ENCODE measurements around the gene IRX5. TPM values are rescaled to one million over a fixed set of nuclear protein-coding genes. Genes with fewer than 3 reads are reported as not detected.

IRX5 gene
- total and polyA plus RNA-seq, 2 of the 8 experiments (the other 6 are each of a cell fraction or from before 2014, with no cell fraction given), result 0.48 to 0.56 TPM

DNA sequence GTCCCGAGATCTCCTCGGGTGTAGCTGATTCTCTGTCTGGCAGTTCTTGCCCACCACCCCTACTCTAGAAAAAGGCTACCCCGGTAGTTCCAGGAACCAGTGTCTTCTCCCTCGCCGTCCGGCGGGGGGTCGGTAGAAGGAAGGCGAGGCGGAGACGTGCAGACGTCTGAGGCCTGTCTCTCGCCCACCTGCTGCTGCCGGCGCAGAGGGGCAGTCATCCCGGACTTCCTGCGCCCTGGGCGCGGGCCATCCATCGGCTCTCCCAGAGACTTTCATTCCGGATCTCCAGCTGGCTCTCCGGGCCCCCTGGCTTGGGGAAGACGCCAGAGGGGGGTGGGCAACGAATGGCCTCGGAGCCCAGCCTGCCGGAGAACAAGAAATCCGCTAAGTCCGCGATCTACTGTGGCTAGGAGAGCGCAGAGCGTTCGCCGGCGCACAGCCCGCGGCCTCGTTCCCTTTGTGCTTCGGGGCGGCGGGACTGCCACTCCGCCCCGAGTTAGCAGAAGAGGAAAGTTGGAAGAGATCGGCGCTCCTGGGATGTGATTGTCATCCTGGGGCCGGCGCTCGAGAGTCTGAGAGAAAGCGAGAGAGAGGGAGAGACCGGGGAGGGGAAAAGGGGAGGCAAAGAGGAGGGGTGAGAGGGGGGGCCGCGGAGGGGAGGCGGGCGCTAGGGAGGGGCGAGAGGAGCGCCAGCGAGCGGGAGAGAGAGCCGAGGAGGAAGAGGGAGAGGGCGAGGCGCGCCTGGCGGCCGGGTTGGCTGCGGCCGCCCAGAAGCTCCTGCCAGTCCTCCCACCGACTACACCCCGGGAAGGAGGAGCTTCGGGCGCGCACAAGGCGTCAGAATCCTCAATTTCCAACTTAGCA is at the start of gene IRX5 (continued):
- no peak for TF ChIP-seq ATF2 (IDR thresholded peaks at IDR 0.05; ENCODE audit: low read length)
- no peak; the same call in 1 of the 2 replicates for TF ChIP-seq E2F6 (IDR thresholded peaks at IDR 0.05)
- peak; percentile 9 for TF ChIP-seq EZH2 (IDR thresholded peaks at IDR 0.05; ENCODE audit: low read depth, low read length, severe bottlenecking)
- TF ChIP-seq CTBP2 (IDR thresholded peaks at IDR 0.05; ENCODE audit: borderline replicate concordance, insufficient read depth, insufficient read length, low read length), result peak; percentile 13
- TF ChIP-seq GABPA (IDR thresholded peaks at IDR 0.05; ENCODE audit: borderline replicate concordance, insufficient read depth, low read length), result no peak

All from H1 (cell line).